Trophoblast cell (in vitro differentiated cells and primary cell): ENCODE data around the gene SCPEP1. TPM values are rescaled to one million over a fixed set of nuclear protein-coding genes. Genes with fewer than 3 reads are reported as not detected.

Experiments
- DNase-seq, 2 donors: peaks; one replicate each; pipeline ENCODE4 v3.0.0-alpha.2; 2016
- H2AFZ ChIP-seq: 2 replicates; pipeline ENCODE4 v1.6.1; 2013; ENCODE audit warnings: low read length, moderate library complexity, mild to moderate bottlenecking; ENCODE audit not compliant: insufficient read depth, poor library complexity
- H2AK5ac ChIP-seq: 2 replicates; pipeline ENCODE4 v1.6.1; 2013; ENCODE audit warnings: mild to moderate bottlenecking, low read length
- H2BK120ac ChIP-seq: 2 replicates; pipeline ENCODE4 v1.6.1; 2013; ENCODE audit warnings: low read length, mild to moderate bottlenecking, moderate library complexity; ENCODE audit not compliant: insufficient read depth, poor library complexity
- H2BK12ac ChIP-seq: 2 replicates; pipeline ENCODE4 v1.6.1; 2013; ENCODE audit warnings: mild to moderate bottlenecking, low read length, moderate library complexity
- H2BK5ac ChIP-seq: 2 replicates; pipeline ENCODE4 v1.6.1; 2013; ENCODE audit warnings: low read length, low read depth, moderate library complexity, mild to moderate bottlenecking; ENCODE audit not compliant: poor library complexity
- H3K14ac ChIP-seq: 2 replicates; pipeline ENCODE4 v1.6.1; 2013; ENCODE audit warnings: mild to moderate bottlenecking, low read length
- H3K18ac ChIP-seq: 2 replicates; pipeline ENCODE4 v1.6.1; 2013; ENCODE audit warnings: mild to moderate bottlenecking, low read length
- H3K23ac ChIP-seq: 2 replicates; pipeline ENCODE4 v1.6.1; 2013; ENCODE audit warnings: low read length
- H3K27ac ChIP-seq: 2 replicates; pipeline ENCODE4 v1.5.1; 2013; ENCODE audit warnings: low read depth, mild to moderate bottlenecking, inconsistent platforms, low read length, moderate library complexity
- H3K27me3 ChIP-seq: 2 replicates; pipeline ENCODE4 v1.6.1; 2013; ENCODE audit warnings: inconsistent platforms, mild to moderate bottlenecking, low read length, moderate library complexity; ENCODE audit not compliant: insufficient read depth
- H3K36me3 ChIP-seq, 2 experiments: 1 replicate in 1 of 2; 2 replicates in 1 of 2; pipeline ENCODE4 v1.6.1; 2013; ENCODE audit warnings: low read length in 2 of 2, mild to moderate bottlenecking in 2 of 2, moderate library complexity in 1 of 2; ENCODE audit not compliant: insufficient read depth in 2 of 2, control insufficient read depth in 1 of 2
- H3K4ac ChIP-seq: 2 replicates; pipeline ENCODE4 v1.6.1; 2013; ENCODE audit warnings: low read depth, mild to moderate bottlenecking, low read length, moderate library complexity
- H3K4me1 ChIP-seq, 2 experiments: 1 replicate in 1 of 2; 2 replicates in 1 of 2; pipeline ENCODE4 v1.6.1; 2013; ENCODE audit warnings: low read length in 2 of 2, mild to moderate bottlenecking in 2 of 2, moderate library complexity in 1 of 2; ENCODE audit not compliant: insufficient read depth in 2 of 2, control insufficient read depth in 1 of 2
- H3K4me2 ChIP-seq: 2 replicates; pipeline ENCODE4 v1.6.1; 2013; ENCODE audit warnings: inconsistent platforms, mild to moderate bottlenecking, low read length, moderate library complexity
- H3K4me3 ChIP-seq: 2 replicates; pipeline ENCODE4 v1.5.1; 2013; ENCODE audit warnings: mild to moderate bottlenecking, low read depth, low read length, inconsistent platforms
- H3K79me1 ChIP-seq: one replicate; pipeline ENCODE4 v1.6.1; 2013; ENCODE audit warnings: low read length
- H3K79me2 ChIP-seq: 2 replicates; pipeline ENCODE4 v1.6.1; 2013; ENCODE audit warnings: low read length, mild to moderate bottlenecking; ENCODE audit not compliant: control insufficient read depth, insufficient read depth, poor library complexity
- H3K9ac ChIP-seq: 2 replicates; pipeline ENCODE4 v1.6.1; 2013; ENCODE audit warnings: mild to moderate bottlenecking, low read length
- H3K9me3 ChIP-seq: 2 replicates; pipeline ENCODE4 v1.6.1; 2013; ENCODE audit warnings: low read depth, mild to moderate bottlenecking, control low read depth, inconsistent platforms, low read length; ENCODE audit not compliant: insufficient read depth
- H4K12ac ChIP-seq: 2 replicates; pipeline ENCODE4 v1.6.1; 2013; ENCODE audit warnings: low read depth, mild to moderate bottlenecking, low read length, moderate library complexity
- H4K8ac ChIP-seq: 2 replicates; pipeline ENCODE4 v1.6.1; 2013; ENCODE audit warnings: low read depth, mild to moderate bottlenecking, low read length, moderate library complexity
- H4K91ac ChIP-seq: one replicate; pipeline ENCODE4 v1.6.1; 2013; ENCODE audit warnings: low read depth, mild to moderate bottlenecking, low read length, moderate library complexity
- WGBS: extraction: QIAGEN DNeasy Blood & Tissue Kit; methylation state at CpG from one replicate; pipeline ENCODE4 v1.1.7; 2013; ENCODE audit warnings: missing lambda C conversion rate; ENCODE audit not compliant: insufficient read length, insufficient coverage; ENCODE audit errors: extremely low coverage; 5-methylcytosine and 5-hydroxymethylcytosine counted together
- polyA plus RNA-seq: library from polyadenylated mRNA; stranded (reverse); fragments of 200-250 nt; gene quantifications from 2 replicates; pipeline ENCODE4 v1.2.3, GENCODE V29; 2013

SCPEP1 gene, protein sequence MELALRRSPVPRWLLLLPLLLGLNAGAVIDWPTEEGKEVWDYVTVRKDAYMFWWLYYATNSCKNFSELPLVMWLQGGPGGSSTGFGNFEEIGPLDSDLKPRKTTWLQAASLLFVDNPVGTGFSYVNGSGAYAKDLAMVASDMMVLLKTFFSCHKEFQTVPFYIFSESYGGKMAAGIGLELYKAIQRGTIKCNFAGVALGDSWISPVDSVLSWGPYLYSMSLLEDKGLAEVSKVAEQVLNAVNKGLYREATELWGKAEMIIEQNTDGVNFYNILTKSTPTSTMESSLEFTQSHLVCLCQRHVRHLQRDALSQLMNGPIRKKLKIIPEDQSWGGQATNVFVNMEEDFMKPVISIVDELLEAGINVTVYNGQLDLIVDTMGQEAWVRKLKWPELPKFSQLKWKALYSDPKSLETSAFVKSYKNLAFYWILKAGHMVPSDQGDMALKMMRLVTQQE
- 26.5 and 26.8 TPM in 2 replicates for polyA plus RNA-seq

DNA sequence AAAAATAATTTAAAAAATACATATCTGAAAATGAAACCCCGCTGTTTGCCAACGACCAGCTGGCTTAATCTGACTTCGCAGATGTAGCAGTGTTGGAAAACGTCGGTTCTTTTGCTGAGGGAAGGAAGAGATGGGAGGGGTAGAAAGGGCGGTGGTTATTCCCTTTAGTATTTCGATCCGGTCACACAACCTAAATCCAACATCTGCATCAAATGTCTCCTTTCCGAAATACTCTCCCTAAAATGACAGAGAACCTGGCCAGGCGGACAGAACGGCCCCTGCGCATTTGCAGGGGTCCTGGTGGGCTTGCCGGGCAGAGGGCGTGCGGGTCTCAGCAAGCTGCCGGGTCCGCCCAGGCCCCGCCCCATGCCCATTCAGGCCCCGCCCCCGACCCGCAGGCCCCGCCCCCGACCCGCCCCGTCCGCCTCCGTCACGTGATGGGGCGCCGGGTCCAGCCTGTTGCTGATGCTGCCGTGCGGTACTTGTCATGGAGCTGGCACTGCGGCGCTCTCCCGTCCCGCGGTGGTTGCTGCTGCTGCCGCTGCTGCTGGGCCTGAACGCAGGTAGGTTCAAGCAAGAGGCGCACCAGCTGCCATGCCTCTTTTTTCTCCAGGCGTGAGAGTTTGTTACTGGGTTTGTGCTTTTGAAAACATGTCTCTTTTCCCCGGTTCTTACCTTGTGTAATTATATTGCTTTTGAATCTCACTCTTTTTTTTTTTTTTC lies at the start of gene SCPEP1:
SCPEP1 (plus strand) TSS at position 459 of the 723 bp plus-strand sequence; CDS start at position 488, 29 bp downstream.
- H2AK5ac ChIP-seq, result no peak within 1 kb of the TSS
- peaks cover 2 to 3% of the 10 kb centered on the region in 2 experiments for H3K4me1 ChIP-seq
- H2AFZ ChIP-seq, result peak within 1 kb of the TSS; percentile 60
- no peak within 1 kb of the TSS for H4K8ac ChIP-seq
- no peak within 1 kb of the TSS for H3K27ac ChIP-seq
- no CpG with 5 or more reads among the region's 42 CpGs for WGBS
- H3K79me1 ChIP-seq, result no peaks in the 10 kb centered on the region
- H3K4ac ChIP-seq, result no peak within 1 kb of the TSS
- peaks cover 0 to 6% of the 10 kb centered on the region in 2 experiments for H3K36me3 ChIP-seq
- H2BK120ac ChIP-seq, result no peak within 1 kb of the TSS
- DNase-seq, result peak; percentile 69 to 79
- H2BK5ac ChIP-seq, result no peak within 1 kb of the TSS
- no peaks in the 10 kb centered on the region for H3K79me2 ChIP-seq
- no peak within 1 kb of the TSS for H4K91ac ChIP-seq
- H3K23ac ChIP-seq, result no peak within 1 kb of the TSS
- H3K9ac ChIP-seq, result no peak within 1 kb of the TSS
- no peaks in the 10 kb centered on the region for H3K9me3 ChIP-seq
- H3K14ac ChIP-seq, result no peak within 1 kb of the TSS
- no peaks in the 10 kb centered on the region for H3K27me3 ChIP-seq
- H3K4me3 ChIP-seq, result peak within 1 kb of the TSS; percentile 72
- no peak within 1 kb of the TSS for H3K18ac ChIP-seq
- no peak within 1 kb of the TSS for H4K12ac ChIP-seq
- peak within 1 kb of the TSS; percentile 95 for H3K4me2 ChIP-seq
- no peak within 1 kb of the TSS for H2BK12ac ChIP-seq

DNA sequence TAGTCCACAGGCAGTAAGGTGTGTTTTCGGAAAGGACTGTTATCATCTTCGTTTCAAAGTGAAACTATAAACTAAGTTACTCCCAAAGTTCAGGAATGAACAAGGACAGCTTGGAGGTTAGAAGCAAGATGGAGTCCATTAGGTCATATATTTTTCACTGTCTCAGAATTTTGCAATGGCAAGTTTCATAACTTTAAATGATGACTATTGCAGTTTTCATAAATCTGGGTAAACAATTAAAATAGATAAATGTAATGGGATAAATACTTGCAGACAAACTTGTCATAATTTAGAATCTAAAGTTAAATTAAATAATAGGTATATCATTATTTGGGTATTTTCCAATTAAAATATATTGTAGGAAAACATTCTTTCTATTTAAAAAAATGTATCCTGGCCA lies 49.3 kb upstream of the SCPEP1 start:
- Histone ChIP-seq H4K91ac (no peak overlapping the region), H3K79me2 (no peaks in the 10 kb centered on the region), H3K18ac (no peak overlapping the region), H3K79me1 (no peaks in the 10 kb centered on the region), H3K4ac (no peak overlapping the region), H4K12ac (no peak overlapping the region), H2AFZ (no peak overlapping the region), H3K14ac (no peak overlapping the region), H3K9me3 (peaks cover 2% of the 10 kb centered on the region), H3K27me3 (no peaks in the 10 kb centered on the region), H2AK5ac (no peak overlapping the region), H3K27ac (no peak overlapping the region), H3K4me3 (no peak overlapping the region), H3K4me1 (no peaks in the 10 kb centered on the region), H2BK120ac (no peak overlapping the region), H4K8ac (no peak overlapping the region), H2BK5ac (no peak overlapping the region), H3K36me3 (peaks cover 0 to 2% of the 10 kb centered on the region in 2 experiments), H3K23ac (no peak overlapping the region), H2BK12ac (no peak overlapping the region), H3K9ac (no peak overlapping the region), H3K4me2 (no peak overlapping the region)
- DNase-seq, result no peak
- WGBS, result no CpG with 5 or more reads among the region's 2 CpGs

DNA sequence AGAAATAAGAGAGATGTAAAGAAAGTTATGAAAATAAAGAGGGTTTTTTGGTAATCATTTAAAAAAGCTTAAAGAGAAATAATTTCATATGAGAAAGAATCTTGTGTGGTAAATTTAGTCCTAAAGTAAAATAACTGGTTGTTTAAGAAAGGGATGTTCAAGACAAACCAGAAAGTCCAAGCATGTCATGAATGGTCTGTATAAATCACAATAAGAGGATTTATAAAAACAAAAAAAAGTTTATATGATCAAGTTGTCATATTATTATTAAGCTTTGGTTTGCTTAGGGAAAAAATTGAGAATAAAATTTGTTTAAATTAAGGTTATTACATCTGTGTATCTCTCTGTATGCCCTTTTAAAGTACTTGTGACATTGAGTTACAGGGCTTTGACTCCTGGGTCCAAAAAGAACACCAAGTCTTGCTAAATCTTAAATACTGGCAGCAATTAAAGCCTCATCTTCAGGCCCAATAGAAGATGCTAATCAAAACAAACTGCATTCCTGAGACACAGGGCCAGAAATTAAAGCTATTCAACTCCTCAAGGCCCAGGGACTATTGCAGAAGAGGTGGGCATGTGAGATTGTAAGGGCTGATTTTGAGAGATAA lies 48.5 kb upstream of the SCPEP1 start:
- no peak overlapping the region for H2BK120ac ChIP-seq
- no peak overlapping the region for H3K27ac ChIP-seq
- H2AFZ ChIP-seq, result no peak overlapping the region
- no peak overlapping the region for H3K4me3 ChIP-seq
- H3K4me1 ChIP-seq, result no peaks in the 10 kb centered on the region
- no peak overlapping the region for H4K8ac ChIP-seq
- no peak overlapping the region for H3K23ac ChIP-seq
- no peak overlapping the region for H3K14ac ChIP-seq
- peak in 1 of 2 donors; percentile 23 for DNase-seq
- no peaks in the 10 kb centered on the region for H3K79me1 ChIP-seq
- H2AK5ac ChIP-seq, result no peak overlapping the region
- H3K9me3 ChIP-seq, result peaks cover 2% of the 10 kb centered on the region
- no peak overlapping the region for H3K18ac ChIP-seq
- no peak overlapping the region for H3K4ac ChIP-seq
- no peak overlapping the region for H4K12ac ChIP-seq
- H2BK12ac ChIP-seq, result no peak overlapping the region
- H3K4me2 ChIP-seq, result no peak overlapping the region
- no peak overlapping the region for H4K91ac ChIP-seq
- no peaks in the 10 kb centered on the region for H3K79me2 ChIP-seq
- H3K9ac ChIP-seq, result no peak overlapping the region
- H2BK5ac ChIP-seq, result no peak overlapping the region
- H3K27me3 ChIP-seq, result no peaks in the 10 kb centered on the region
- H3K36me3 ChIP-seq, result peaks cover 2 to 3% of the 10 kb centered on the region in 2 experiments

DNA sequence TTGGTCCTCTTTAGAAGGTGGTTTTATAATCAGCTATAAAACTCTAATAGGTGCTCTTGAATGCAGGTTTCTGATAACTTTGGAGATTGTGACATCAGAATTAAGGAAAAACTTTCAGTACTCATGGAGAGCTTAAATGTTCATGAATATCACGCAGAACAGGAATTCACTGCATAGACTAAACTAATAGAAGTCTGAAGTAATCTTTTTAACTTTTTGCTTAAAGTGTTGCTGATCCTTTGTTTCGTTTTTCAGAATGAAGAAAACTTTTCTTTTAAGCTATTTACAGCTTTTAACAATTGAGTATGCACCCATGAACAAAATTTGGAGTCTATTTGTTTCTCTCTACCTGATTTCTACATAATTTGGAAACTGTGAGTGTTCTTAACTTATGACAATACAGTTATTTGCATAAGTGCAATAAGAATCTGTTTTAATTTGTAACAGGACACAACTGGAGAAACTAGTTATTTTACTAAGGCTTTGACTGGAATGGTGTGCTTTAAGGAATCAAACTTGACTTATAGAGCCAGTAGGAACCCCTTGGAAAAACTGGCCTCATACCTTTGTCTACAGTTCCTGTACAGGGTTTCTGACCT lies 47.1 kb upstream of the SCPEP1 start:
- no peak overlapping the region for H3K23ac ChIP-seq
- WGBS, result no CpG with 5 or more reads among the region's 2 CpGs
- no peak overlapping the region for H3K4me2 ChIP-seq
- no peak overlapping the region for H2BK12ac ChIP-seq
- peak in 1 of 2 donors; percentile 65 for DNase-seq
- H2BK120ac ChIP-seq, result no peak overlapping the region
- no peak overlapping the region for H2AK5ac ChIP-seq
- peaks cover 2% of the 10 kb centered on the region for H3K9me3 ChIP-seq
- H4K91ac ChIP-seq, result no peak overlapping the region
- H3K4me1 ChIP-seq, result no peaks in the 10 kb centered on the region
- H3K79me1 ChIP-seq, result no peaks in the 10 kb centered on the region
- H3K27me3 ChIP-seq, result no peaks in the 10 kb centered on the region
- H3K4me3 ChIP-seq, result no peak overlapping the region
- H4K12ac ChIP-seq, result no peak overlapping the region
- H4K8ac ChIP-seq, result no peak overlapping the region
- H3K4ac ChIP-seq, result no peak overlapping the region
- H3K27ac ChIP-seq, result no peak overlapping the region
- H3K36me3 ChIP-seq, result peaks cover 3 to 4% of the 10 kb centered on the region in 2 experiments
- no peak overlapping the region for H3K14ac ChIP-seq
- no peak overlapping the region for H3K9ac ChIP-seq
- H2BK5ac ChIP-seq, result no peak overlapping the region
- no peak overlapping the region for H2AFZ ChIP-seq
- no peak overlapping the region for H3K18ac ChIP-seq
- H3K79me2 ChIP-seq, result no peaks in the 10 kb centered on the region
